Neural progenitor cell (in vitro differentiated cells): Measurements from ENCODE around the gene IFI30.

Experiments used
- CTCF ChIP-seq: fragments of 200-600 bp; sonication (generic); IDR thresholded peaks from 2 replicates; pipeline ENCODE4 v1.5.1; 2017; ENCODE audit warnings: antibody characterized with exemption, mild to moderate bottlenecking
- EZH2 ChIP-seq: fragments of 200-600 bp; sonication (generic); IDR thresholded peaks from 2 replicates; pipeline ENCODE4 v1.6.1; 2017; ENCODE audit warnings: antibody characterized with exemption, mild to moderate bottlenecking, moderate library complexity

- TF ChIP-seq CTCF (no peak), EZH2 (no peak)
These were observed 20.6 kb upstream of the IFI30 start, which contains the start of gene PIK3R2 for GRCh38 chr19:18152817-18153555.
